HG03442 (cell line): ENCODE results near the gene DPP9.
"Not testable (repeated sequence)": the region's sequence is repeated elsewhere in the genome, so short reads cannot be mapped to it uniquely, and the experiment has no call there.

Source experiments
- ATAC-seq: cut with Tn5 transposase; IDR thresholded peaks from one replicate; pipeline ENCODE4 v1.9.1; 2021; ENCODE audit warnings: mild to moderate bottlenecking, moderate library complexity; ENCODE audit not compliant: unreplicated experiment

The DPP9 gene

DNA sequence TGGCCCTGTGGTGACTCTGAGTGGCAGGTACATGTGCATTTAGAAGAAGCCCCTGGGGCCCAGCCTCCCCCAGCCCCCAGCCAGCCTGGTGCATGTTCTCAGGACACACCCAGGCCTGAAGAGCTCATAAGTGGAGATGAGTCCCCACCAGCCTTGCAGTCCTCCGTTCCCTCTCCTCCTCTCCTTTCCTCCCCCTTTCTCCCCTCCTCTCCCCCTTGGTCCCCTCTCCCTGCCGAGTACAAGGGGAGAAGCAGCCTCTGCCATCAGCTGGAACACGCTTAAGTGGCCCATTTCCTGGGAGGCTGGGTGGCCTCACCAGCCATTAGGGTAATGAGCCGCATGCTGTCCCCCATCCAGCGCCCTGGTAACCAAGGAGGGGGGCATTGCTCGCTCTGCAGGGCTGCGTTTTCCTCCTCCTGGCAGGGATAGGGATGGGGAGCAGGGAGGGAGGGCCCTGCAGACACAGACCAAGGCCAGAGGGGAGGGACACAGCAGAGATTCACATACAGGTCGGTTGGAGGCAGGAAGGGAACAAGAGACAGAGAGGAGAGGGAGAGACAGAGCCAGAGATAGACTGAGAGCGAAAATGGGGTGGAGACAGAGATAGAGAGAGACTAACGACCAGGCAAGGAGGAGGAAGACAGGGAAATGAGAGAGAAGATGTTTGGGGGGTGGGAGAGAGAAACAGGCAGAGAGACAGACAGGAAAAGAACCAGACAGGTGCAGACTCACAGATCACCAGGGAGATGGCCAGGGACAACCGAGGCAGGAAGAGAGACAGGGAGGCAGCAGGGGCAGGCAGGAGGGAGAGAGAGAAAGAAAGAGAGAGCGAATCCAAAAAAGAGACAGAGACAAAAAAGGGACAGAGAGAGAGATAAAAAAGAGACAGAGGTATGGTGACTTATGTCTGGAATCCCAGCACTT lies 19.3 kb upstream of the DPP9 start:
- no peak for ATAC-seq

DNA sequence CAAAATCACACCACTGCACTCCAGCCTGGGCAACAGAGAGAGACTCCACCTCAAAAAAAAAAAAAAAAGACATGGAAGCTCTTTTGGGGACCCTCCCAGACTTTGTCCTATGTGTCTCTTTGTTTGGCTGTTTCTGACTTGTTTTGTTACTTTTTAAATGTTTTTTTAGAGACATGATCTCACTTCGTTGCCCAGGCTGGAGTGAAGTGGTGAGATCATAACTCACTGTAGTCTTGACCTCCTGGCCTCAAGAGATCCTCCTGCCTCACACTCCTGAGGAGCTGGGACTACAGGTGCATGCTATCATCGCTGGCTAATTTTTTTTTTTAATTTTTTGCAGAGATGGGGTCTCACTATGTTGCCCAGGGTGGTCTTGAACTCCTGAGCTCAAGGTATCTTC lies 16.4 kb upstream of the DPP9 start:
- no peak for ATAC-seq

DNA sequence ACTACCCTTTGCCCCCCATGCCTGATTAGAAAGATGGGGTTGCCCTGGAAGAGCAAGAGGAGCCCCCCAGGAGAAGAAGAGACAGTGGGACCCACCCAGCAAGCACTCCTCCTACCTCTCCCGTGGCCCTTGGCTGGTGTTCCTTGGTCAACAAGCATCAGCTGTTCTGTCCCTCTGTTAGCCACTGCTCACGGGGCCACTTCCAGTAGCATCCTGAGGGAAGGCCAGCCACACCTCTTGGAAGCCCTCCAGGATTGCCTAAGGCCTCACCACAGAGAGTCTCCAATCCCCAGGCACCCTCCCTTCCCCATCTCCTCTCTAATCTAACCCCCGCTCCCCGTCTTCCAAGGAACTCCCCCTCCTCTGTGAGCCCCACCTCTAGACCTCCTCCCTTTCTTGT lies 15.1 kb upstream of the DPP9 start:
- no peak for ATAC-seq

DNA sequence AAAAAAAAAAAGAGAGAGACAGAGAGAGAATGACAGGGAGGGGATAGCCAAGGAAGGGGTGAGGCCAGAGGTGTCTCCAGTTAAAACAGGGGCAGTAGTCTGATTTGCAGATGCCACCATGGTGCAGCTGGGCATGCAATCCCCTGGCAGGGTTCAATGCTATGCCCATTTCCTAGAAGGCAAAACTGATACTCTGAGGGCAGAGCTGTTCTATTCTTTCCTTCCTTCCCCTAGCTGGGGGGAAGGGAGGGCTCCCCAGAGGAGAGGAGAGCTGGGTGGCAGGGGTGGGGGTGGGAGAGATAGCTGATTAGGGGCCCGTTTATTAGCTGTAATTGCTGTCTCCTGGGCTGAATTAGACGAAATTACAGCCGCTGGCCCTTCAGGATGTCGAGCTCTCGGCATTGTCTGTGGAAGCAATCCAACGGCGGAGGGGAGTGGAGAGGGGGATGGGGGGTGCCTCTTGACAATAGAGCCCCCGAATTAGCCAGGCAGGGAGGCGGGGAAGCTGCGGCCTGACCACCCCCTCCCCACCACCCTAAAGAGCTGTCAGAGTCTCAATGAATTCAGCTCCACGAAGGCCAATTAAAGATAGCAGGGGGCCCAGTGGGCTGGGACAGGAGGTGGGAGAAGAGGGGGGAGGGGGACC lies 14.4 kb upstream of the DPP9 start:
- ATAC-seq = no peak

DNA sequence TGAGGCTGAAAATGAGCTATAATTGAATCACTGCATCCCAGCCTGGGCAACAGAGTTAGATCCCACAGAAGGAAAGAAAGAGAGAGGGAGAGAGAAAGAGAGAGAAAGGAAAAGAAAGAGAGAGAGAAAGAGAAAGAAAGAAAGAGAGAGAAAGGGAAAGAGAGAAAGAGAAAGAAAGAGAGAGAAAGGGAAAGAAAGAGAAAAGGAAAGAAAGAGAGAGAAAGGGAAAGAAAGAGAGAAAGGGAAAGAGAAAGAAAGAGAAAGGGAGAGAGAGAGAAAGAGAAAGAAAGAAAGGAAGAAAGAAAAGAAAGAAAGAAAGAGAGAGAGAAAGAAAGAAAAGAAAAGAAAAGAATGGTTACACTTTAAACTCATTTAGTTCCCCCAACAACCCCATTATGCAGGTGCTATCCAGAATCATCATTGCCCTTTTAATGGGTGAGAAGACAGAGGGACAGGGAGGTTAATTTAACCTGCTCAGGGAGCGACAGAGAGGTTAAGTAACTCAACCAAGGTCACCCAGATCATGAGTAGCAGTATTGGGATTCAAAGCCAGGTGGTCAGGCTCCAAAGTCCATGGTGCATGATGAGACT lies 10.2 kb upstream of the DPP9 start:
- ATAC-seq = no peak

DNA sequence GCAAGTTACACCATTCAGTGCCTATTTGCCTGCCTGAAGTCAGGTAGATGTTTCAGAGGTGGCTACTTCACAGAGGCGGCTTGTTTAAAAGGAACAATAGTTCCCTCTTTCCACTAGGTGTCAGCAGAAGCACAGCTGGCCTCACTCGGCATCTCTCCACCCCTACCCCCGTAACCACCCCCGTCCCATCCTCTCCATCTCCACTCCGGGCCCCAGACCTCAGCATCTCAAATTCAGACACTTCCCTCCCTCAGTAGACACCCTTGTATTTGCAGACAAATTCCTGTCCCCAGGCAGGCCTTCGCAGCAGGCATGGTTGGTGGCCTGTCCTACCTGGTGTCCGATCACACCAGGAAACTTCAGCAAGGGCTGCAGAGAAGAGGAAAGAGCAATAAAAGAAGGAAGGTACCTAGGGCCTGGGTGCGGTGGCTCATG lies 9.1 kb upstream of the DPP9 start:
- ATAC-seq = no peak

DNA sequence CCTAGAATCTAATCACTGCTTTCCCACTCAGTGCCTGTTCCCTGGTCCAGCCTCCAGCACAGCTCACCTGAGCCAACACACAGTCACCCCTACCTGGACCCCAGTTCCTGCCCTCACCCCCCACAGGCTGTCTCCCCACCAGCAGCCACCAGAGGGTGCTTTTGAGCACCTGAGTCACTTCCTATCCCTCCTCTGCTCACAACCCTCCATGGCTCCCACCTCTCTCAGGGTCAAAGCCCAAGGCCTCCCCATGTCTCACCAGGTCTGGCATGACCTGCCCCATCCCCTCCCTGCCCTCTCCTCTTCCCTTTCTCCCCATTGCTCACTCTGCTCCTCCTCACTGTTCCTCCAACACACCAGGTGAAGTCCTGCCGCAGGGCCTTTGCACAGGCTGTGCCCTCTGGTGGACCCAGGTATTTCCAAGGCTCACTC lies 7.1 kb upstream of the DPP9 start:
- no peak for ATAC-seq

DNA sequence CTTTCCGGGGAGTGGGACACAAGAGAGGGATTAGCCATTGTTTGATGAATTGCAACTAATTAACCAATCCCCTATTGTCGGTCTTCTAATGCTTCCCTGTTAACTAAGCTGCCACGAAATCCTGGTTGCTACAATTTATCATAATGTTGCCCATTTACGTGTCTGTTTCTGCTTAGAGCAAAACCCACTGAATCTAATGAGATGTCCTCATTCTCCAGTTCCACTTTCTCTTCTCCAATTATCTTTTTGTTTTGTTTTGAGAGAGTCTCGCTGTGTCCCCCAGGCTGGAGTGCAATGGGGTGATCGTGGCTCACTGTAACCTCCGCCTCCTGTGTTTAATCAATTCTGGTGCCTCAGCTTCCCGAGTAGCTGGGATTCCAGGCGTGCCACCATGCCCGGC lies 5.2 kb upstream of the DPP9 start:
- no peak for ATAC-seq

DNA sequence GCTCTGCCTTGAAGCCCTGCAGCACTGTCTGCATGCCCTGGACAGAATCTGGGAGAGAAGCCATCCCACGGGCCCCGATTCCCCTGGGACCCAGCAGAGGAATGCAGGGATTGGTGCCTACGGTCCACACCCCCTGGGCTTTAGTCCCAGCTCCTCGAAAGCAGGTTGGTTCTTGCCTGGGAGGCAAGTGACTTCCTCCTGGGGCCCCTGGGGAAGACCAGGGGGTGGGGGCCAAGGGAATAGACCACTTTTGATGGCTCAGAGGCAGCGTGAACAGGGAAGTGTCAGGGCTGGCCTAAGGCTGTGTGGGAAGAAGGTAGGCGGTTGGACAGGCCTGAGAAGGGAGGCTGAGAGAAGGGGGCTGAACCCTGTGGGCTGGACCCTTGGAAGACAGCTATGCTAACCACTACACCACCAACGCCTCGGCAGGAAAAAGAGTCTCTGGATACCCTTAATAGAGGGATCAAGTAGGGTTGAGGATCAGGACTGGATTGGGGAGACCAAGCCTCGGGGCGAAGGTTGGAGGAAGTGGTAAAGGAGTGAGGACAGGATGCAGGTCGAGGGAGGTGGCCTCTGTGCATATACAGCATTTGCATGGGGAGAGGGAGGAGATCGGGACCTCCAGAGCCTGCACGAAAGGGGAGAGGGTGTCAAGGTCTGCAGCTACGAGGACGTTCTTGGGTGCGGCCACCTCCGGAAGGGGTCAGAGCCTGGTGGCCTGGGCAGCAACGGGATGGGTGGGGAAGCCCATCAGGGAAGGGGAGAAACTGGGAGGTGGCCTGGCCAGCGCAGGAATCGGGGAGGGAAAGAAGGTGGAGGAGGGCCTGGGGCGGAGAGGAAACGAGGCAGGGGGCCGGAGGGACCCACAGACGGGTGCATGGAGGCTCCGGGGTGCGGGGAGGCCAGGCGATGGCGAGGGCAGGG lies 709 bp downstream of the DPP9 start:
- no peak for ATAC-seq

DNA sequence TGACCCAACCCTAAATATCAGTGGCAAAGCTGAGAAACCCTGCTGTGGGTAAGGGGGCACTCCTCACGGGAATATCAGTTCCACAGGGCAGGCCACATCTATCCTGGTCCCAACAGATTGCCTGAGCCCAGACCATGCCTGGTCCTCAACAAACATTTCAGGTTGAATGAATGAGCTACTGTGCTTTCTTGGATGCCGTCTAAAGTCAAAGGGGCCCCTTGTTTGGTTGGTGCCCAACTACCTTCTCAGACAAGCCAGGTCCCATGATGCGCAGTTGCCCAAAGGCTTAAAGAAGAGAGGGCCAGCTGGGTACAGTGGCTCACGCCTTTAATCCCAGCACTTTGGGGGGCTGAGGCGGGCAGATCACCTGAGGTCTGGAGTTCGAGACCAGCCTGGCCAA lies 2.4 kb downstream of the DPP9 start:
- ATAC-seq = no peak

DNA sequence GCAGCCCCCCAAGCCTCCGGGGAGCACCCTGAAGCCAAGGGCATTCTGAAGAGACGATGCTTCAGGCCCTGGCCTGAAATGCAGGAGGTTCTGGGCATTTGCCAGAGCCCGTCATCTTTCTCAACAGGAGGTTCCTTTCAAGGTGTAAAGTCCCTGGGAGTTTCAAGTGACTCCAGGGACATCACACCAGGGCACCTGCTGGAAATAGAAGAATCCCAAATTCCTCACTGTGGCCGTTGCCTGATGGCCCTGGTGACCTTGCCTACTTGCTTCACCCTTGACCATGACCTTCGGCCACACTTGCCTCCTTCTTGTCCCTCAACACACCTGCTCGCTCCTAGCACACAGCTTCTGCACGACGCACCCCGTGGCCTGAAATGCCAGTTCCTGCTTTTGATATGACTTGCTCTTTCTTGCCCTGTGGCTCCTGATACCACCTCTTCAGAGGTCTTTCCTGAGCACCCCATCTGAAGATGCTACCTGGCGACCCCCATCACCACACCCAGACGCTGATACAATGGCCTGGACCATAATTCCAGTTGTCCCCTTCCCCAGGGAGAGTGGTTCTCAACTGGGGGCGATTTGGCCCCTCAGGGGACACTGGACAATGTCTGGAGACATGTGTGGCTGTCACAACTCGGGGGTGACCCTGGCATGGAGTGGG lies 3.5 kb downstream of the DPP9 start:
- ATAC-seq = no peak

DNA sequence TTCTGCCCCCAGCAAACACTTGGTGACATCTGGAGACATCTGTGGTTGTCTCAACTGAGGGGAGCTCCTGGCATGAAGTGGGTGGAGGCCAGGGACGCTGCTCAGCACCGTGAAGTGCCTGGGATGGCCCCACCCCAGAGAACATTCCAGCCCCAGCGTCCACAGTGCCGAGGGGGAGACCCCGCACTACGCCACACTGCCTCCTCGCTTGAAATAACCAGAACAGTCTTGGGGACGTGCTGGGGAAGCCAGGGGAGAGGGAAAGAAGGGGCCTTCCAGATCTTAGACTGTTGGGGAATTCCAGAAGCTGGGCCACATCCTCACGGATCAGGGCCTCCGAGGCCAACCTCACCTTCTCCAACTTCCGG lies 4.2 kb downstream of the DPP9 start:
- ATAC-seq = no peak

DNA sequence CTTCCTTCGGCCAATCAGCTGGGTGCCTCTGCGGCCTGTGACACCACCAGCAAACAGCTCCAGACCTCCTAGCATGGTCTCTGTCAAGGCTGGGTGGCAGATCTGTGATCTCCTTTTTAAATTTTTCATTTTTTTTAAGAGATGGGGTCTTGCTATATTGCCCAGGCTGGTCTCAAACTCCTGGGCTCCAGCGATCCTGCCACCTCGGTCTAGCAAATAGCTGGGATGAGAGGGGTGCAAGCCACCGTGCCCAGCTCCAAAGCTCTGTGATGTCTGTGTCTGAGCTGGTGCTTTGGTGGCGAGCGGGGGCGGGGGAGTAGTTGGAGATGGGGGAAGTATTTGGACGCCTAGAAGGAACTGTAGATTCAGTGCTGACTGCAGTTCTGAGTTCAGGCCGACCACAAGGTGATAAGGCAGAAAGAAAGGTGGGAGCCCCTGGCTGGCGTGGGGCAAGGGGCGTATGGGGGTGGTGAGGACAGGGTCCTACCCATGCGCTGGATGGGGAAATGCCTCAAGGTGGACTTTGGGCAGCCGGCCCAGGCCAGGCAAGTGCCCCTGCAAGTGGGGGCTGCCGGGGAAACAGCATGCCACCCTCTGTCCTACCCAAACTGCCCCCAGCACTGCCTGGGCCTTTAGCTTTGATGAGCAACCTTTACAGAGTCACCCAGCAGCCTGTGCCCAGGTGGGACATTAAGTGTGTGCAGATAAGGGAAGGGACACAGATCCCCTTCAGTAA lies 5.5 kb downstream of the DPP9 start:
- ATAC-seq = no peak

DNA sequence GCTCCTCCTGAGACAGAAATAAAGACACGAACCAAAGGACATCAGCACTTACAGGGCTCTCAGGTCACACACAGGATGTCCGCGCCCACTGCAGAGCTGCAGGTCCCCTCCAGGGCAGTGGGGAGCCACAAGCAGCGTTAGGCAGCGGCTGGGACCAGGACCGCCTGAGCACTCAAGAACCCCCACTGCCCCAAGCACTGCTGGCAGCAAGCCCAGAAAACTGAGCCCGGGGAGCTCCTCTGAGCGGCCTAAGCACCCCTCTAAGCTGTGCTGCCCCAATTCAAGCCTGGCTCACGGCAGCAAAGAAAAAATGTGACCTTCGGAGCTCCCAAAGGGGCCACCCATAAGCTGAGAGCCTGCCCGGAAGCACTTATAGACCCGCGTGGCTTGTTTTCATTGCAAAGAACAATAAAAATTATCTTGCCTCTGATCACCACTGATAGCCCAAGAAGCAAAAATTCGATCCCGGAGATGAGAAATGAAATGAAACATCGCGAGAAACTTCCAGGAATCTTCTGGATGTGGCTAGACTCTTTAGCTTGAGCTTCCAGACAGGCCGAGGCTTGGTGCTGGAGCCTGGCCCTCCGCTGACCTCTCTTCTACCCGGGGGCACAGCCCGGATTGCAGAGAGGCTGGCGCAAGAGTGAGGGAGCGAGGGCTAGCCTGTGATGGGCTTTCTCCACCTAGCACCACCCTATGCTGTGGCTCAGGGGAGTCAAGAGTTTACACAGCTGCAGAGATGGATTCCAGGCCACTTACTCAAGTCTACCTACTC lies 6.3 kb downstream of the DPP9 start:
- no peak for ATAC-seq

DNA sequence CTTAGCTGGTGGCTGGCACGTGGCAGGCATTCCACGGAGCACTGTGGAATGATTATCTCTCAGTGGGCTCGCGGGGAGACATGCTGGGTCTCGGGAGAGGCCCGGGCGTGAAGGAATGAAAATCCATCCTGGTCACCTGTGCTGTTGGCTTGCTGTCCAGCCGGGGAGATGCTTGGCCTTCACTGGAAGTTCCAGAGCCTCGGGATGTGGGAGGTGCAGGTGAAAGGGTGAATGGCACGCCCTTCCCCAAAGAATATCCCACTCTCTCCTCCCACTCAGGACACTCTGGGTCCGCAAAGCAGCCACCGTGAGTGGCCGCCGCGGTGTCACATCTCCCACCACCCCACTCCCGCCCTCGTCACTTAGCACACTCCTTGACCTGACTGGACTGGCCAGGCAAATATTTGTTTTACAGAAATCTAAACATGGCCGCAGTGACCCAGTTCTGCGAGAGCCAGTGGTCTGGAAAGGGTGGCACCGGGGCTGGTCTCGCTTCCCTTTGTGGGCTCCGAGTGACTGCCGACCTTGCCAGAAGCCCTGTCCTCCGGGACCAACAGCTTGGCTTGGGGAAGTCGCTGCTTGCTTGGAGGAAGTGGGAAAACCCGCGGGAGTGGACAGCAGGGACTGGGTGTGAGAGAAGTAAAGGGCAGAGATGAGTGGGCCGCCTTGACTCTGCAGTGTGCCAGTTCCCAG lies 8.0 kb downstream of the DPP9 start:
- ATAC-seq = no peak

DNA sequence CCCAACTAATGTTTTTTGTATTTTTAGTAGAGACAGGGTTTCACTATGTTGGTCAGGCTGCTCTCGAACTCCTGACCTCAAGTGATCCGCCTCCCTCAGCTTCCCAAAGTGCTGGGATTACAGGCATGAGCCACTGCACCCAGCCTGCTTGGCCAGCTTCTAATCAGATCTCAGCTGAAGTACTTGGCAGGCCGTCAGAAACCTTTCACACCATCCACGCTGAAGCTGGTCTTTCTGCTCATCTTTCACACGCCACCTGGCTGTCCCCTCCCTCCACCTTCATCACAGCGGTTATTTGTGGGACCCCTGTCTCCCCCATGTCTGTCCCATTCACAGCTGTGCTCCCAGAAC lies 8.5 kb downstream of the DPP9 start:
- not testable (repeated sequence) for ATAC-seq

DNA sequence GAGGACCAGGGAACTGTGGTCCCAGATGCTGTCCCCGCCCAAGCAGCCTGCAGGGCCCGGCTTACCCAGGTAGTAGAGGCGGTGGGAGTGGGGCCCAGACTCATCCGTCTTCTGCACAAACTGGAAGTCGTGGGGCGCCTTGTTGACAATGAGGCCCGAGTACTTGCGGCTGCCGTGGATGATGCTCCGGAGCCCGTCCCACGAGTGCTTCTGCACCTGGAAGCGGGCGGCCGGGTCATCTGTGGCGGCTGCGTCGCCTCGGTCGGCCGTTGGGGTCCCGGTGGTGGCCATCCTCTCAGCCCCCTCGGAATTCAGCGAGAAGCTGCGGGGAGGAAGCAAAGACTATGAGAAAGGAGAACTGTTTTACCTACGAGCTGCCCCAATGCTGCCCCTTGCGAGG lies 9.6 kb downstream of the DPP9 start:
- no peak for ATAC-seq

DNA sequence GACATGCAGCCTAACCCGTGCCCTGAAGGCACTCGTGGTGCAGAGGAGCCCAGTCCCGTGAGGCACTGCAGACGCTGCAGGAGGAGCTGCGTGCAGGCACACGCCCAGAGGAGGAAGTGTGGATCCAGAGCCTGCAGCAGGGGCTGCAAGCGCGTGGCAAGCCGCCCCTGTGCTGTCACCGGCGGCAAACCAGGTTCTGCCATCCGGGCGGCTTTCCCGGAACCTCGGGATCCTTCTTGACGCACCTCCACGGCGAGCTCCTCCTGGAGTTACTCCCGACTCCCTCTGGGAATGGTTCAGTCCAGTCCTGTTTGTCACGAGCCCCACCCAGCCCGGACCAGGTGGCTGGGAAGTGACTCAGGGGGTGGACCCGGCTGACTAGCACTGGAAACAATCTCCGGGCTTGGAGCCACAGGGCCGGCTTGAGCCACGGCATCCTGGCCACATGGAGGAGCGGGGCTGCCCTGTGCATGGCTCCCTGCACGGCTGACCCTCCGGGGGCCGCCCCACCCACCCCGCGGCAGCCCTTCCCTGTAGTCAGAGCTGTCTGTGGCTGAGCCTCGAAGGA lies 10.2 kb downstream of the DPP9 start:
- ATAC-seq = no peak
